RWPE2 (cell line): Measurements from ENCODE around the gene PRKG1.
A peak's percentile ranks its signal among the peaks of the same experiment; 100 is the strongest.

Source experiments
- ATAC-seq: fragments of 200-7000 bp; cut with Tn5 transposase; 3 replicates; pipeline ENCODE4 v1.9.1; 2021; ENCODE audit warnings: low read depth
- DNase-seq: peaks from one replicate; pipeline ENCODE4 v3.0.0-alpha.2; 2020; ENCODE audit warnings: low spot score
- H3K27ac ChIP-seq: fragments of 450-650 bp; 2 replicates; pipeline ENCODE4 v1.5.1; 2017; ENCODE audit warnings: mild to moderate bottlenecking; ENCODE audit not compliant: poor library complexity, severe bottlenecking
- H3K27me3 ChIP-seq: fragments of 250-450 bp; sonication (Bioruptor Pico); 2 replicates; pipeline ENCODE4 v1.5.1; 2021; ENCODE audit warnings: mild to moderate bottlenecking, moderate library complexity; ENCODE audit not compliant: insufficient read depth, poor library complexity, severe bottlenecking
- H3K36me3 ChIP-seq: fragments of 250-450 bp; sonication (Bioruptor Pico); 2 replicates; pipeline ENCODE4 v1.5.1; 2020; ENCODE audit warnings: low read depth, mild to moderate bottlenecking, moderate library complexity
- H3K4me1 ChIP-seq: fragments of 250-450 bp; sonication (Bioruptor Pico); 2 replicates; pipeline ENCODE4 v1.5.1; 2021; ENCODE audit warnings: mild to moderate bottlenecking, moderate library complexity; ENCODE audit not compliant: insufficient read depth, poor library complexity, severe bottlenecking
- H3K4me3 ChIP-seq: fragments of 250-450 bp; sonication (Bioruptor Pico); 2 replicates; pipeline ENCODE4 v1.5.1; 2021; ENCODE audit warnings: mild to moderate bottlenecking, moderate library complexity; ENCODE audit not compliant: severe bottlenecking
- H3K9me3 ChIP-seq: fragments of 250-450 bp; sonication (Bioruptor Pico); 2 replicates; pipeline ENCODE4 v1.5.1; 2021; ENCODE audit warnings: mild to moderate bottlenecking, moderate library complexity; ENCODE audit not compliant: severe bottlenecking
- TF ChIP-seq, protein P1 (sequence below): fragments of 450-650 bp; IDR thresholded peaks from one replicate; pipeline ENCODE4 v1.5.1; 2017; ENCODE audit warnings: mild to moderate bottlenecking, moderate library complexity; ENCODE audit not compliant: poor library complexity, severe bottlenecking

PRKG1 gene

DNA sequence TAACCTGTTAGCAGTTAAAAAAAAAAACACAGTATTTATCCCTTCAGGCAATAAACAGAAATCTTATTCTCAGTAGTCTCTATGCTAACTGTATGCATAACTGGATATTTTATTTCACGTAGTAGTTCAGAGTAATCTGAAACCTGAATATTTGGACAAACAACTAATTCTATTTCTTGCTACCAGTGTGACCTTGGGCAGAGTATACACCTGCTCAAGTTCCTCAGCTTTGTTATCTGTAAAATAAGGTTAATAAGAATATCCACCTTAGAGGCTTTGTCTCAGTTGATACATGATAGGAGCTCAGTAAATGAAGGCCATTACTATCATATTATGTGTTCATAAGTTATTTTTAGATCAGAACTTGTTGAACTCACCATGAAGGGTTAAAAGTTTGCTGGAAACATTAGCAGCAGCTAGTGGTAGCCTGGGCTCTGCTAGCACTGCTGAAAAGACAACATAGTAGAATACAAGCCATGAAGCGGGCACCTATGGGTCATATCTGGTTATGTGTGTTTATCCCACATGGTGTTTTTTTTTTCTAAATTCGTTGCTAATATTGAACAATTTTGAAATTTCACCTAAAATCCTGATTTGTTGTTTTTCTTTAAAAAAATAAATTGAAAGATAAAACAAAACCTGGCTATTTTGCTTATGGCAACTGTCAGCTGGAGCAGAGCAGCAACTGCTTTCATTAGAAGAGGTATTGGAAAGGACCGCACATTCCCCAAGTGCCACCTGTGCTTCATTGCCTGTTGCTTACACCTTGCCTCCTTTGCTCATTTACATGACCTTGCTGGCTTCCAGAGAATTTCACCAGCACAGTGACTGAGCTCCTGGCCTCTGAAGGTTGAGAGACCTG is 303.0 kb downstream of the PRKG1 start:
- H3K36me3 ChIP-seq, result no peaks in the 10 kb centered on the region
- no peak overlapping the region for H3K4me3 ChIP-seq
- ATAC-seq (no peak), DNase-seq (no peak)
- H3K4me1 ChIP-seq, result peaks cover 8% of the 10 kb centered on the region
- no peaks in the 10 kb centered on the region for H3K27me3 ChIP-seq
- no peak overlapping the region for H3K27ac ChIP-seq
- TF ChIP-seq, protein P1, sequence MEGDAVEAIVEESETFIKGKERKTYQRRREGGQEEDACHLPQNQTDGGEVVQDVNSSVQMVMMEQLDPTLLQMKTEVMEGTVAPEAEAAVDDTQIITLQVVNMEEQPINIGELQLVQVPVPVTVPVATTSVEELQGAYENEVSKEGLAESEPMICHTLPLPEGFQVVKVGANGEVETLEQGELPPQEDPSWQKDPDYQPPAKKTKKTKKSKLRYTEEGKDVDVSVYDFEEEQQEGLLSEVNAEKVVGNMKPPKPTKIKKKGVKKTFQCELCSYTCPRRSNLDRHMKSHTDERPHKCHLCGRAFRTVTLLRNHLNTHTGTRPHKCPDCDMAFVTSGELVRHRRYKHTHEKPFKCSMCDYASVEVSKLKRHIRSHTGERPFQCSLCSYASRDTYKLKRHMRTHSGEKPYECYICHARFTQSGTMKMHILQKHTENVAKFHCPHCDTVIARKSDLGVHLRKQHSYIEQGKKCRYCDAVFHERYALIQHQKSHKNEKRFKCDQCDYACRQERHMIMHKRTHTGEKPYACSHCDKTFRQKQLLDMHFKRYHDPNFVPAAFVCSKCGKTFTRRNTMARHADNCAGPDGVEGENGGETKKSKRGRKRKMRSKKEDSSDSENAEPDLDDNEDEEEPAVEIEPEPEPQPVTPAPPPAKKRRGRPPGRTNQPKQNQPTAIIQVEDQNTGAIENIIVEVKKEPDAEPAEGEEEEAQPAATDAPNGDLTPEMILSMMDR, result no peak
- no peaks in the 10 kb centered on the region for H3K9me3 ChIP-seq

DNA sequence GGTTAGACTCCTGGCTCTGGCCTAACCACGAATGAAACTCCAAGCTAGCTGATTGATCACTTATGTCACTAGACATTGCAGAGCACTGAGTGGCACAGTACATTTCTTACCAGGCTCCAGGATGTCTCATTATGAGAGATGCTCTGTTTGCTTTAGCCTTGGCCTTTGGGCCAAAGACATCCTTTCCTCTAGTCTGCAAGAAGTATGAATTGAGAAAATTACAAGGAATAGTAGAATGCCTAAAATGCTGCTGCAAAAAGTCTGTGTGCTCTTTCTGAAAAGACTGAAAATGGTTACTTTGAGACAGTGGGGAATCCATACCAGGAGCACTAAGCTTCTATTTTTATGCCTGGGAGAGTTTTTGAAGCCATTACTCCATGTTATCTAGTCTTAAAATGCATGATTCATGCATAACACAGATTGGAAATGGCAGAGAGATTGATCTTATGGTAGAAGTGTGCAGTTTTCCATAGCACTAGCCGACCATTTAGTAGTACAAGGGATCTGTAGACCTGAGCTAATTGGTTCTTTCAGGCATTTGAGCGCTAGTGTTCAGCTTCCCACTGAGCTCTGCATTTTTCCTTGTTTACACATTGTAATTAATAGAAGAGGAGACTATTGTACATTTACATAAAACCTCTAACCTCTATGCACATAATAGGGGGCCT is 303.8 kb downstream of the PRKG1 start:
- Histone ChIP-seq H3K4me1 (peaks cover 10% of the 10 kb centered on the region), H3K36me3 (no peaks in the 10 kb centered on the region), H3K27me3 (no peaks in the 10 kb centered on the region), H3K27ac (no peak overlapping the region), H3K4me3 (no peak overlapping the region), H3K9me3 (no peaks in the 10 kb centered on the region)
- DNase-seq (no peak), ATAC-seq (no peak)
- TF ChIP-seq, protein P1, result no peak

DNA sequence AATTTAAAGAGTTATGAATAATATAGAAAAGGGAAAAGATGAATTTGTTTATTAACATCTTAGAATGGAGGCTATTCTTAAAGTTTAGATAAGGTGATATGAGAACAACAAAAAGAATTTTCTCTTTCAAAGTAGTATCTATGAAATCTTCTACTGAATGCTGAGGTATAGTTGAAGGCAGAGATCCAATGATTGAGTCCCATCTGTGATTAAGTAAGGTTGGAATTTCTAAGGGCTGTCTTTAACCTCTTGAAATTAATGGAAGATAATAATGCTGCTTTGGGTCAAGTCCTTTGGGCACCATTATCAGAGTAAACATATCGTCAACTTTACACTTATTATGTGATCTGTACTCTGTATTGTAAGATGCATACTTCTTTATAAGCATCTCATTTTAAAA is 307.9 kb downstream of the PRKG1 start:
- Histone ChIP-seq H3K27me3 (no peaks in the 10 kb centered on the region), H3K4me1 (peaks cover 21% of the 10 kb centered on the region), H3K9me3 (no peaks in the 10 kb centered on the region), H3K4me3 (no peak overlapping the region), H3K36me3 (no peaks in the 10 kb centered on the region), H3K27ac (peak overlapping the region; percentile 60)
- DNase-seq (no peak), ATAC-seq (no peak)
- TF ChIP-seq, protein P1, result no peak

DNA sequence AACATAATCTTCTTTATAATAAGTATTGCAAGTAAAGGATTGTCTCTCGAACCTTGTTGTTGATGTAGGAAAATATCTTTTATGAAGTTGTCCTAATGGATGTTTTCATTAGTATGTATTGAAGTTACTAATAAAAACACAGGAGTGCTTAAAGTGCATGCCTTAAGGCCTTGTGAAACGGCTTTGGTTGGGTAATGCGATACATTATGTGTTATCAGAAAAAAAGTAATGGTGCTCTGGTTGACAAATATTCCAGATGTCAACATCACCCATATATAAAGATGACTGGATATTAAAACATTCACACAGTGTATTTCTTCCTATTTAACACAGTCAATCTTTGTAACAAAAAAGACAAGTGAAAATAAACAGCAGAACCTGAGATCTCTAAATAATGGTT is 310.7 kb downstream of the PRKG1 start:
- Histone ChIP-seq H3K27ac (peak overlapping the region; percentile 75), H3K9me3 (no peaks in the 10 kb centered on the region), H3K4me3 (no peak overlapping the region), H3K4me1 (peaks cover 25% of the 10 kb centered on the region), H3K27me3 (no peaks in the 10 kb centered on the region), H3K36me3 (no peaks in the 10 kb centered on the region)
- TF ChIP-seq, protein P1, result no peak
- no peak for ATAC-seq
- DNase-seq, result no peak
